Trophoblast cell (in vitro differentiated cells and primary cell): ENCODE measurements around the gene SLC5A8.
"Not testable (repeated sequence)": the region's sequence is repeated elsewhere in the genome, so short reads cannot be mapped to it uniquely, and the experiment has no call there.

Experiments used
- DNase-seq, 2 donors: peaks; one replicate each; pipeline ENCODE4 v3.0.0-alpha.2; 2016
- H2AFZ ChIP-seq: 2 replicates; pipeline ENCODE4 v1.6.1; 2013; ENCODE audit warnings: low read length, moderate library complexity, mild to moderate bottlenecking; ENCODE audit not compliant: insufficient read depth, poor library complexity
- H2AK5ac ChIP-seq: 2 replicates; pipeline ENCODE4 v1.6.1; 2013; ENCODE audit warnings: mild to moderate bottlenecking, low read length
- H2BK120ac ChIP-seq: 2 replicates; pipeline ENCODE4 v1.6.1; 2013; ENCODE audit warnings: low read length, mild to moderate bottlenecking, moderate library complexity; ENCODE audit not compliant: insufficient read depth, poor library complexity
- H2BK12ac ChIP-seq: 2 replicates; pipeline ENCODE4 v1.6.1; 2013; ENCODE audit warnings: mild to moderate bottlenecking, low read length, moderate library complexity
- H2BK5ac ChIP-seq: 2 replicates; pipeline ENCODE4 v1.6.1; 2013; ENCODE audit warnings: low read length, low read depth, moderate library complexity, mild to moderate bottlenecking; ENCODE audit not compliant: poor library complexity
- H3K14ac ChIP-seq: 2 replicates; pipeline ENCODE4 v1.6.1; 2013; ENCODE audit warnings: mild to moderate bottlenecking, low read length
- H3K18ac ChIP-seq: 2 replicates; pipeline ENCODE4 v1.6.1; 2013; ENCODE audit warnings: mild to moderate bottlenecking, low read length
- H3K23ac ChIP-seq: 2 replicates; pipeline ENCODE4 v1.6.1; 2013; ENCODE audit warnings: low read length
- H3K27ac ChIP-seq: 2 replicates; pipeline ENCODE4 v1.5.1; 2013; ENCODE audit warnings: low read depth, mild to moderate bottlenecking, inconsistent platforms, low read length, moderate library complexity
- H3K27me3 ChIP-seq: 2 replicates; pipeline ENCODE4 v1.6.1; 2013; ENCODE audit warnings: inconsistent platforms, mild to moderate bottlenecking, low read length, moderate library complexity; ENCODE audit not compliant: insufficient read depth
- H3K36me3 ChIP-seq, 2 experiments: 1 replicate in 1 of 2; 2 replicates in 1 of 2; pipeline ENCODE4 v1.6.1; 2013; ENCODE audit warnings: low read length in 2 of 2, mild to moderate bottlenecking in 2 of 2, moderate library complexity in 1 of 2; ENCODE audit not compliant: insufficient read depth in 2 of 2, control insufficient read depth in 1 of 2
- H3K4ac ChIP-seq: 2 replicates; pipeline ENCODE4 v1.6.1; 2013; ENCODE audit warnings: low read depth, mild to moderate bottlenecking, low read length, moderate library complexity
- H3K4me1 ChIP-seq, 2 experiments: 1 replicate in 1 of 2; 2 replicates in 1 of 2; pipeline ENCODE4 v1.6.1; 2013; ENCODE audit warnings: low read length in 2 of 2, mild to moderate bottlenecking in 2 of 2, moderate library complexity in 1 of 2; ENCODE audit not compliant: insufficient read depth in 2 of 2, control insufficient read depth in 1 of 2
- H3K4me2 ChIP-seq: 2 replicates; pipeline ENCODE4 v1.6.1; 2013; ENCODE audit warnings: inconsistent platforms, mild to moderate bottlenecking, low read length, moderate library complexity
- H3K4me3 ChIP-seq: 2 replicates; pipeline ENCODE4 v1.5.1; 2013; ENCODE audit warnings: mild to moderate bottlenecking, low read depth, low read length, inconsistent platforms
- H3K79me1 ChIP-seq: one replicate; pipeline ENCODE4 v1.6.1; 2013; ENCODE audit warnings: low read length
- H3K79me2 ChIP-seq: 2 replicates; pipeline ENCODE4 v1.6.1; 2013; ENCODE audit warnings: low read length, mild to moderate bottlenecking; ENCODE audit not compliant: control insufficient read depth, insufficient read depth, poor library complexity
- H3K9ac ChIP-seq: 2 replicates; pipeline ENCODE4 v1.6.1; 2013; ENCODE audit warnings: mild to moderate bottlenecking, low read length
- H3K9me3 ChIP-seq: 2 replicates; pipeline ENCODE4 v1.6.1; 2013; ENCODE audit warnings: low read depth, mild to moderate bottlenecking, control low read depth, inconsistent platforms, low read length; ENCODE audit not compliant: insufficient read depth
- H4K12ac ChIP-seq: 2 replicates; pipeline ENCODE4 v1.6.1; 2013; ENCODE audit warnings: low read depth, mild to moderate bottlenecking, low read length, moderate library complexity
- H4K8ac ChIP-seq: 2 replicates; pipeline ENCODE4 v1.6.1; 2013; ENCODE audit warnings: low read depth, mild to moderate bottlenecking, low read length, moderate library complexity
- H4K91ac ChIP-seq: one replicate; pipeline ENCODE4 v1.6.1; 2013; ENCODE audit warnings: low read depth, mild to moderate bottlenecking, low read length, moderate library complexity
- WGBS: extraction: QIAGEN DNeasy Blood & Tissue Kit; methylation state at CpG from one replicate; pipeline ENCODE4 v1.1.7; 2013; ENCODE audit warnings: missing lambda C conversion rate; ENCODE audit not compliant: insufficient read length, insufficient coverage; ENCODE audit errors: extremely low coverage; 5-methylcytosine and 5-hydroxymethylcytosine counted together

Gene SLC5A8

GRCh38 chr12:101165319-101165718 lies 44.7 kb downstream of the SLC5A8 start:
- no peak for DNase-seq
- Histone ChIP-seq H4K8ac (no peak overlapping the region), H2BK5ac (no peak overlapping the region), H3K23ac (no peak overlapping the region), H4K12ac (no peak overlapping the region), H2AK5ac (no peak overlapping the region), H3K4me1 (peaks cover 0 to 2% of the 10 kb centered on the region in 2 experiments), H3K79me1 (no peaks in the 10 kb centered on the region), H3K27me3 (no peaks in the 10 kb centered on the region), H3K4me3 (no peak overlapping the region), H3K4ac (no peak overlapping the region), H4K91ac (no peak overlapping the region), H3K27ac (no peak overlapping the region), H3K14ac (no peak overlapping the region), H3K18ac (no peak overlapping the region), H3K9me3 (no peaks in the 10 kb centered on the region), H3K9ac (no peak overlapping the region), H2AFZ (no peak overlapping the region), H3K4me2 (no peak overlapping the region), H3K79me2 (no peaks in the 10 kb centered on the region), H2BK120ac (no peak overlapping the region), H2BK12ac (no peak overlapping the region), H3K36me3 (no peaks in the 10 kb centered on the region)
- WGBS: no CpG with 5 or more reads among the region's 4 CpGs

DNA sequence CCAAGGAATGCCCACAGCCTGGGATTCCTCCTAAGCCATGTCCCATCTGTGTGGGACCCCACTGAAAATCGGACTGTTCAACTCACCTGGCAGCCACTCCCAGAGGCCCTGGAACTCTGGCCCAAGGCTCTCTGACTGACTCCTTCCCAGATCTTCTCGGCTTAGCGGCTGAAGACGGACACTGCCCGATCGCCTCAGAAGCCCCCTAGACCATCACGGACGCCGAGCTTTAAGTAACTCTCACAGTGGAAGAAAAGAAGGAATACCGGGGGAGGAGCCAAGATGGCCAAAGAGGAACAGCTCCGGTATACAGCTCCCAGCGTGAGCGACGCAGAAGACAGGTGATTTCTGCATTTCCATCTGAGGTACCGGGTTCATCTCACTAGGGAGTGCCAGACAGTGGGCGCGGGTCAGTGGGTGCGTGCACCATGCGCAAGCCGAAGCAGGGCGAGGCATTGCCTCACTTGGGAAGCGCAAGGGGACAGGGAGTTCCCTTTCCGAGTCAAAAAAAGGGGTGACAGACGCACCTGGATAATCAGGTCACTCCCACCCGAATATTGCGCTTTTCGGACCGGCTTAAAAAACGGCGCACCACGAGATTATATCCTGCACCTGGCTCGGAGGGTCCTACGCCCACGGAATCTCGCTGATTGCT lies 64.1 kb downstream of the SLC5A8 start:
- not testable (repeated sequence) for H3K27me3 ChIP-seq, H2BK120ac ChIP-seq, H3K9me3 ChIP-seq, H3K23ac ChIP-seq, H3K4me1 ChIP-seq, H3K4ac ChIP-seq, H2BK5ac ChIP-seq, H3K18ac ChIP-seq, H3K9ac ChIP-seq, H4K8ac ChIP-seq, H2BK12ac ChIP-seq, H3K36me3 ChIP-seq, H4K12ac ChIP-seq, H2AK5ac ChIP-seq, H3K79me2 ChIP-seq, DNase-seq, H3K79me1 ChIP-seq, H3K27ac ChIP-seq, H3K14ac ChIP-seq
- peak overlapping the region; percentile 67 for H3K4me3 ChIP-seq
- peak overlapping the region; percentile 8 for H4K91ac ChIP-seq
- WGBS: no CpG with 5 or more reads among the region's 35 CpGs
- peak overlapping the region; percentile 17 for H2AFZ ChIP-seq
- peak overlapping the region; percentile 59 for H3K4me2 ChIP-seq

DNA sequence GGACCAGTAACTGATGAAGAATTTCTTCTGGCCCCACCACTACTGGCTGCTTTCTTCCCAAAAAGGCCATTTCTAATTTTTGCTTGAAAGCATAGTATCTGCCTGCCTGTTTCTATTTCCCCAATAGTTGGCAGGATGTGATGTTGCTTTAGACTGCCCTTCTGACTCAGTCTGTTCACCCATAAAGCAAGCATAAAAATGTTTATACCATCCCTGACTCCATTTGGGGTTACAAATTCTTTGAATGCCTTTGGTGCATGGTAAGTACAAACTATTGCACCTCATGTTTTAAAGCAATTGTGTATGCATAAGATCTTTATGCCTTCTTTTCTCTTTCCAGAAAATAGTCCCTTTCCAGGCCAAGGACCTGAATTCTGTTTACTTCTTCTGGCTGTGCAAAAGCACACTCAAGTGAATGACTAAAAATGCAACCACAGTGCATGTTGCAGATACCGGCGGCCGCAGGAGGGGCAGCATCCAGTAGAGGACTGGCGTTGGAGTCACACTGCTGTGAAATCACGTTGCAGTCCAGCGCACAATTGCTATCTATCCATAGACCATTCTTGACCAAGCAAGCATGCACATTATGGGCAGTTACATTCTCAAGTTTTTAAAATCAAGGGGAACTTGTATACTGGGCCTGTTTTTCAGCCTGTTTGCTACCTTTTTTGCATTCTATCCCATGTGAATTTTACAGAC lies 82.4 kb downstream of the SLC5A8 start:
- Histone ChIP-seq H3K36me3 (peaks cover 0 to 3% of the 10 kb centered on the region in 2 experiments), H2AK5ac (no peak overlapping the region), H2BK5ac (no peak overlapping the region), H2BK12ac (no peak overlapping the region), H3K14ac (no peak overlapping the region), H3K4me1 (no peaks in the 10 kb centered on the region), H4K91ac (no peak overlapping the region), H2BK120ac (no peak overlapping the region), H3K18ac (no peak overlapping the region), H3K27ac (no peak overlapping the region), H3K79me2 (no peaks in the 10 kb centered on the region), H3K4me3 (no peak overlapping the region), H2AFZ (no peak overlapping the region), H3K27me3 (no peaks in the 10 kb centered on the region), H4K8ac (no peak overlapping the region), H3K9ac (no peak overlapping the region), H4K12ac (no peak overlapping the region), H3K4ac (no peak overlapping the region), H3K23ac (no peak overlapping the region), H3K9me3 (no peaks in the 10 kb centered on the region), H3K79me1 (no peaks in the 10 kb centered on the region), H3K4me2 (no peak overlapping the region)
- no CpG with 5 or more reads among the region's 6 CpGs for WGBS
- DNase-seq: no peak

DNA sequence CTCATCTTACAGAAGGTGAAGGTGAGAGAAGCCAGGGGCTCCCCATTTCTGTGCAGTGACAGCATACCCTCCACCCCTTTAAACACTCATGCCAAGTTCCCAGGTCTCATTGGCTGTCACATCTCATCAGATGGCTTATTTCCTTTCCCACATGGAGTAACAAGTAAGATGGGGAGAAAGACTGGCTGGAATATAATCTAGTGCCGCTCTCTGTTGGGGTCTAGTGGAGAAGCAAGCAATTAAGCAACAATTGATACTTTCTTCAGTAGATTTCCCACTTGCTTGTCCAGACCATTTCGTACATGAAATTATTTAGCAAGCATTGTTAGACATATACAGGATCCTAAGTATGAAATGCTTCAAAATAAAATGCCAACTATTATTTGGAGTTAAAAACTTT lies 92.2 kb downstream of the SLC5A8 start:
- no peaks in the 10 kb centered on the region for H3K4me1 ChIP-seq
- H3K18ac ChIP-seq: no peak overlapping the region
- peaks cover 1 to 3% of the 10 kb centered on the region in 2 experiments for H3K36me3 ChIP-seq
- DNase-seq: no peak
- no peak overlapping the region for H3K4me3 ChIP-seq
- H3K9ac ChIP-seq: no peak overlapping the region
- H3K79me2 ChIP-seq: no peaks in the 10 kb centered on the region
- H3K14ac ChIP-seq: no peak overlapping the region
- no peak overlapping the region for H3K27ac ChIP-seq
- no peak overlapping the region for H4K8ac ChIP-seq
- H3K4ac ChIP-seq: no peak overlapping the region
- no peak overlapping the region for H3K4me2 ChIP-seq
- H2BK120ac ChIP-seq: no peak overlapping the region
- no peak overlapping the region for H2BK5ac ChIP-seq
- no peak overlapping the region for H2AFZ ChIP-seq
- H3K9me3 ChIP-seq: no peaks in the 10 kb centered on the region
- no peak overlapping the region for H2BK12ac ChIP-seq
- H2AK5ac ChIP-seq: no peak overlapping the region
- no peak overlapping the region for H4K12ac ChIP-seq
- no peaks in the 10 kb centered on the region for H3K79me1 ChIP-seq
- H3K23ac ChIP-seq: no peak overlapping the region
- no peaks in the 10 kb centered on the region for H3K27me3 ChIP-seq
- H4K91ac ChIP-seq: no peak overlapping the region
- WGBS: no CpG with 5 or more reads among the region's 2 CpGs
